Endodermal cell (in vitro differentiated cells): Measurements from ENCODE around the gene IP6K3. TPM values are rescaled to one million over a fixed set of nuclear protein-coding genes. Genes with fewer than 3 reads are reported as not detected.

Experiments
- DNase-seq: peaks from one replicate; pipeline ENCODE4 v3.0.0-alpha.2; 2017
- H3K27ac ChIP-seq: 2 replicates; pipeline ENCODE4 v1.5.1; 2013; ENCODE audit warnings: mild to moderate bottlenecking, low read depth, low read length, moderate library complexity
- H3K27me3 ChIP-seq: 2 replicates; pipeline ENCODE4 v1.6.1; 2013; ENCODE audit warnings: mild to moderate bottlenecking, low read length, moderate library complexity; ENCODE audit not compliant: insufficient read depth, control insufficient read depth, poor library complexity, severe bottlenecking
- H3K36me3 ChIP-seq: 2 replicates; pipeline ENCODE4 v1.7.0; 2013; ENCODE audit warnings: mild to moderate bottlenecking, low read length, moderate library complexity; ENCODE audit not compliant: control insufficient read depth, insufficient read depth
- H3K4me1 ChIP-seq: one replicate; pipeline ENCODE4 v1.7.0; 2013; ENCODE audit warnings: low read length; ENCODE audit not compliant: control insufficient read depth, insufficient read depth
- H3K4me3 ChIP-seq: 2 replicates; pipeline ENCODE4 v1.5.1; 2013; ENCODE audit warnings: mild to moderate bottlenecking, low read length, moderate library complexity
- H3K9ac ChIP-seq: 2 replicates; pipeline ENCODE4 v1.6.1; 2013; ENCODE audit warnings: mild to moderate bottlenecking, low read length, moderate library complexity; ENCODE audit not compliant: poor library complexity, severe bottlenecking; ENCODE audit errors: extremely low read depth
- H3K9me3 ChIP-seq: 2 replicates; pipeline ENCODE4 v1.6.1; 2013; ENCODE audit warnings: mild to moderate bottlenecking, low read length, moderate library complexity; ENCODE audit not compliant: control insufficient read depth
- H3K27ac Mint-ChIP-seq: 2 replicates; pipeline ENCODE4 v1.8.0; 2020; ENCODE audit warnings: mixed read lengths
- H3K27me3 Mint-ChIP-seq: 2 replicates; pipeline ENCODE4 v1.8.0; 2021; ENCODE audit warnings: mild to moderate bottlenecking, mixed read lengths; ENCODE audit not compliant: insufficient read depth
- H3K36me3 Mint-ChIP-seq: 2 replicates; pipeline ENCODE4 v1.8.0; 2020; ENCODE audit warnings: low read depth, mixed read lengths
- H3K4me1 Mint-ChIP-seq: 2 replicates; pipeline ENCODE4 v1.8.0; 2020; ENCODE audit warnings: mixed read lengths
- H3K4me3 Mint-ChIP-seq: 2 replicates; pipeline ENCODE4 v1.8.0; 2020; ENCODE audit warnings: mild to moderate bottlenecking, moderate library complexity, mixed read lengths
- H3K9me3 Mint-ChIP-seq: 2 replicates; pipeline ENCODE4 v1.8.0; 2020; ENCODE audit warnings: mild to moderate bottlenecking, mixed read lengths
- WGBS, 2 experiments: methylation state at CpG; one replicate each; pipeline versions ENCODE4 v1.1.5 to v1.1.7; 2013; ENCODE audit warnings: missing lambda C conversion rate in 2 of 2, mixed read lengths in 1 of 2; ENCODE audit not compliant: insufficient coverage in 1 of 2, insufficient read length in 1 of 2; 5-methylcytosine and 5-hydroxymethylcytosine counted together
- total RNA-seq, 2 donors: library from RNA; stranded (reverse); fragmentation: NEBNext Ultra II Directional in 1 of 2; extraction: Animal tissue kit (Norgen Biotek cat#: 25700) in 1 of 2; gene quantifications; 2 replicates in 1 of 2; 3 replicates in 1 of 2; pipeline ENCODE4 v1.2.1, GENCODE V29; 2021
- TF ChIP-seq, protein P1 (sequence below): fragments of 200-600 bp; sonication (generic); conservative IDR thresholded peaks from 2 replicates; pipeline ENCODE4 v1.5.0; 2021; ENCODE audit warnings: antibody characterized with exemption, mild to moderate bottlenecking

Gene IP6K3
- total RNA-seq, 2 donors from 2014 or later, result not detected

DNA sequence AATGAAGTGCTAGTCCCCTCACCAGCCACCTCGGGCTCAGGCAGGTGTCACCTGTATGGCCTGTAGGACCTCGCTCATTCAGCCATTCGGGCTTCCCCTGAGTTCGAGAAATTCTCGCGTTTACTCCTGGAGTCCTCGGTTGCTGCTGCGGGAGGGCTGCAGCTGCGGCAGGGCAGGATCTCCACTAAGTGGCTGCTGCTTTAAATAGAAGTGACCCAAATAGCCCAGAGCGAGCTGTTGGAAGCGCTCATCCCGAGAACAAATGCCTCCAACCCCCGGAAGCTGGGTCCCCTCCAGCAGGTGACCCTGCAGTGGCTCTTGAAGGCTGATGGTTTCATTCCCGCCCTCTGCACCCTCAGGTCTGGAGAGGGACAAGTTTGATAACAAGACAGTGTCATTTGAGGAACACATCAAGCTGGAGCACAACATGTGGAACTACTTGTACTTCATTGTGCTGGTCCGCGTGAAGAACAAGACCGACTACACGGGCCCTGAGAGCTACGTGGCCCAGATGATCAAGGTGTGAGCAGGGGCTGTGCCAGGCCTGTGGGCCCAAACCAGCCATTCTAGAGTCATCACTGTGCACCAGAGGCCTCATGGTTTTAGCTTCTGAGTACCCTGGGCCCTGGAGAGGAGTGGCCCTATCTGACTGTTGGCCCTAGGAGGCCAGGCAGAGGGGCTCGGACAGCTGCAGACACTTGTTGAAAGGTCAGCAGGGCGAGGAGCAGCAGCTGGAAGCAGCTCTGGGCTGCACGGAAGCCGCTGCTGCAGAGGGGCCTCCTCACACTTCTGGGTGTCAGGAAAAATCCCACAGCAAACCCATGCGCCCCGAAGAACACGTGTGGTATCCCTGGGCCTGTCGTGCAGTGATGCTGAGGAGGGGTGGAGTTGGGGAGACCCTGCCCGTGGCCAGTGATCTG, 53.3 kb downstream of the IP6K3 start:
- Histone ChIP-seq H3K36me3 (peaks cover 45% of the 10 kb centered on the region), H3K4me3 (no peak overlapping the region), H3K27ac (no peak overlapping the region), H3K9me3 (no peaks in the 10 kb centered on the region), H3K9ac (no peak overlapping the region), H3K4me1 (peaks cover 6% of the 10 kb centered on the region), H3K27me3 (no peaks in the 10 kb centered on the region)
- no peak overlapping the region for H3K27ac Mint-ChIP-seq
- WGBS, 2 experiments, result 94 to 95% methylated on average over 23 to 28 of the region's 28 CpGs
- H3K4me3 Mint-ChIP-seq, result no peak overlapping the region
- H3K9me3 Mint-ChIP-seq, result no peaks in the 10 kb centered on the region
- H3K4me1 Mint-ChIP-seq, result peaks cover 15% of the 10 kb centered on the region
- peaks cover 65% of the 10 kb centered on the region for H3K36me3 Mint-ChIP-seq
- DNase-seq, result no peak
- no peaks in the 10 kb centered on the region for H3K27me3 Mint-ChIP-seq
- TF ChIP-seq, protein P1, sequence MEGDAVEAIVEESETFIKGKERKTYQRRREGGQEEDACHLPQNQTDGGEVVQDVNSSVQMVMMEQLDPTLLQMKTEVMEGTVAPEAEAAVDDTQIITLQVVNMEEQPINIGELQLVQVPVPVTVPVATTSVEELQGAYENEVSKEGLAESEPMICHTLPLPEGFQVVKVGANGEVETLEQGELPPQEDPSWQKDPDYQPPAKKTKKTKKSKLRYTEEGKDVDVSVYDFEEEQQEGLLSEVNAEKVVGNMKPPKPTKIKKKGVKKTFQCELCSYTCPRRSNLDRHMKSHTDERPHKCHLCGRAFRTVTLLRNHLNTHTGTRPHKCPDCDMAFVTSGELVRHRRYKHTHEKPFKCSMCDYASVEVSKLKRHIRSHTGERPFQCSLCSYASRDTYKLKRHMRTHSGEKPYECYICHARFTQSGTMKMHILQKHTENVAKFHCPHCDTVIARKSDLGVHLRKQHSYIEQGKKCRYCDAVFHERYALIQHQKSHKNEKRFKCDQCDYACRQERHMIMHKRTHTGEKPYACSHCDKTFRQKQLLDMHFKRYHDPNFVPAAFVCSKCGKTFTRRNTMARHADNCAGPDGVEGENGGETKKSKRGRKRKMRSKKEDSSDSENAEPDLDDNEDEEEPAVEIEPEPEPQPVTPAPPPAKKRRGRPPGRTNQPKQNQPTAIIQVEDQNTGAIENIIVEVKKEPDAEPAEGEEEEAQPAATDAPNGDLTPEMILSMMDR, result no peak

GRCh38 chr6:33692760-33693158, 53.9 kb downstream of the IP6K3 start:
- H3K9me3 ChIP-seq, result no peaks in the 10 kb centered on the region
- no peak for DNase-seq
- peaks cover 63% of the 10 kb centered on the region for H3K36me3 Mint-ChIP-seq
- no peaks in the 10 kb centered on the region for H3K27me3 ChIP-seq
- no peak overlapping the region for H3K4me3 Mint-ChIP-seq
- WGBS, 2 experiments, result 93 to 96% methylated on average over 5 to 10 of the region's 10 CpGs
- H3K4me1 ChIP-seq, result peaks cover 6% of the 10 kb centered on the region
- H3K4me1 Mint-ChIP-seq, result peaks cover 15% of the 10 kb centered on the region
- H3K27ac Mint-ChIP-seq, result peak overlapping the region; percentile 53
- peaks cover 38% of the 10 kb centered on the region for H3K36me3 ChIP-seq
- H3K27ac ChIP-seq, result no peak overlapping the region
- no peak overlapping the region for H3K9ac ChIP-seq
- TF ChIP-seq, protein P1, result no peak
- no peak overlapping the region for H3K4me3 ChIP-seq
- no peaks in the 10 kb centered on the region for H3K27me3 Mint-ChIP-seq
- no peaks in the 10 kb centered on the region for H3K9me3 Mint-ChIP-seq

DNA sequence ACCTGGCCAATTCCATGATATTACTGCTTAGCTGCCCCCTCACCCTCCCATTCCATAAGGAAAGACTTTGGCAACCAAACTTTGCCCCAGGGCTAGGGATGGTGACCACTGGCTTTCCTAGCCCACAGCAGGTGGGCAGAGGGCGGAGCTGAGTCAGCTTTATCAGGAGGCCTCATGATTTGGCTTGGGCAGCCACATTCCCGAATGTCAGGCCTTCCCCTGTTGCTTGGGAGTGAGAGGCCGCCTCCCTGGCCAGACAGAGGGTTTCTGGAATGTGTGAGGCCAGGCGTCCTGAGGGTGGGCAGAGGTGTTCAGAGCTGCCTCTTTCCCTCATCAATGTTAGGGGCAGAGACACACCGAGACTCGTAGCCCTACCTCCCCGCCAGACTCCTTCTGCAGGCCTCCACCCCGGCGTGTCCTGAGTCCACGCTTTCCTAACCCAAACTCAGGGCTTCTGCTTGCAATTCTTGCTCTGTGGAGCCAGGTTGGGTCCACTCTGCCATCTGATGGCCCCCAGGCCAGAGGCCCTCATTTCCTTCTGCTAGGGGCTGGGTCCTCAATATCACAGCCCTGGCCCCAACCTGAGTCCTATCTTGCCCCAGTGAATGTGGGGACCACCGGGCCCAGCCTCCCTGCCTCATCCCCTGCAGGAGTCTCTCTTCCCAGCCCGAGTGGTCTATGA, 54.5 kb downstream of the IP6K3 start:
- Histone ChIP-seq H3K27ac (no peak overlapping the region), H3K36me3 (peaks cover 37% of the 10 kb centered on the region), H3K9me3 (no peaks in the 10 kb centered on the region), H3K27me3 (no peaks in the 10 kb centered on the region), H3K4me1 (peaks cover 6% of the 10 kb centered on the region), H3K4me3 (no peak overlapping the region), H3K9ac (no peak overlapping the region)
- Mint-ChIP-seq H3K27ac (peak overlapping the region; percentile 53), H3K9me3 (no peaks in the 10 kb centered on the region), H3K4me3 (no peak overlapping the region), H3K27me3 (no peaks in the 10 kb centered on the region), H3K4me1 (peaks cover 15% of the 10 kb centered on the region), H3K36me3 (peaks cover 58% of the 10 kb centered on the region)
- DNase-seq, result peak; percentile 83
- TF ChIP-seq, protein P1, result no peak
- 79 to 98% methylated on average over 5 to 12 of the region's 12 CpGs for WGBS, 2 experiments
